Measurements from ENCODE around the gene DTX2. TPM values are rescaled to one million over a fixed set of nuclear protein-coding genes. Genes with fewer than 3 reads are reported as not detected.
"Not testable (repeated sequence)": the region's sequence is repeated elsewhere in the genome, so short reads cannot be mapped to it uniquely, and the experiment has no call there.

DTX2 gene
- total and polyA plus RNA-seq, 2 experiments from 2014 or later, result 17.0 to 25.9 TPM

GRCh38 chr7:76504351-76505167, 43.0 kb downstream of the DTX2 start:
- not testable (repeated sequence) for H3K27ac ChIP-seq; H3K36me3 ChIP-seq; H3K4me3 ChIP-seq; H3K9me3 ChIP-seq (ENCODE audit: low read depth); H3K27me3 ChIP-seq; H3K4me1 ChIP-seq (ENCODE audit: low read depth); DNase-seq (ENCODE audit: low read depth in 1 of 2, low spot score in 1 of 2)

GRCh38 chr7:76505168-76506080, 43.9 kb downstream of the DTX2 start:
- DNase-seq (ENCODE audit: low read depth in 1 of 2, low spot score in 1 of 2), result no peak
- no peak overlapping the region for H3K4me3 ChIP-seq
- no peak for TF ChIP-seq CTCF (IDR thresholded peaks at IDR 0.05; ENCODE audit: low read depth, low read length)
- no peaks in the 10 kb centered on the region for H3K36me3 ChIP-seq
- no peak overlapping the region for H3K27ac ChIP-seq
- H3K4me1 ChIP-seq (ENCODE audit: low read depth), result peaks cover 3% of the 10 kb centered on the region
- H3K27me3 ChIP-seq, result no peaks in the 10 kb centered on the region
- no peaks in the 10 kb centered on the region for H3K9me3 ChIP-seq (ENCODE audit: low read depth)

GRCh38 chr7:76506081-76506440, 44.6 kb downstream of the DTX2 start:
- no peaks in the 10 kb centered on the region for H3K9me3 ChIP-seq (ENCODE audit: low read depth)
- no peak for DNase-seq (ENCODE audit: low read depth in 1 of 2, low spot score in 1 of 2)
- no peak overlapping the region for H3K4me3 ChIP-seq
- H3K27ac ChIP-seq, result no peak overlapping the region
- peaks cover 3% of the 10 kb centered on the region for H3K4me1 ChIP-seq (ENCODE audit: low read depth)
- no peak for TF ChIP-seq CTCF (IDR thresholded peaks at IDR 0.05; ENCODE audit: low read depth, low read length)
- no peaks in the 10 kb centered on the region for H3K36me3 ChIP-seq
- H3K27me3 ChIP-seq, result no peaks in the 10 kb centered on the region

- H3K9me3 ChIP-seq (ENCODE audit: low read depth); H3K27me3 ChIP-seq; DNase-seq (ENCODE audit: low read depth in 1 of 2, low spot score in 1 of 2); H3K4me3 ChIP-seq; H3K36me3 ChIP-seq; H3K27ac ChIP-seq; H3K4me1 ChIP-seq (ENCODE audit: low read depth): not testable (repeated sequence)
Observed at GRCh38 chr7:76506643-76507042, 45.1 kb downstream of the DTX2 start.

GRCh38 chr7:76507723-76508406, 46.4 kb downstream of the DTX2 start:
- no peak for DNase-seq (ENCODE audit: low read depth in 1 of 2, low spot score in 1 of 2)
- H3K4me3 ChIP-seq, result no peak overlapping the region
- no peaks in the 10 kb centered on the region for H3K27me3 ChIP-seq
- no peak for TF ChIP-seq CTCF (IDR thresholded peaks at IDR 0.05; ENCODE audit: low read depth, low read length)
- no peaks in the 10 kb centered on the region for H3K9me3 ChIP-seq (ENCODE audit: low read depth)
- no peaks in the 10 kb centered on the region for H3K36me3 ChIP-seq
- no peak overlapping the region for H3K27ac ChIP-seq
- peaks cover 3% of the 10 kb centered on the region for H3K4me1 ChIP-seq (ENCODE audit: low read depth)
